Retina (tissue), 1 donor: ENCODE data around the gene CRB1.
"Not testable (repeated sequence)": the region's sequence is repeated elsewhere in the genome, so short reads cannot be mapped to it uniquely, and the experiment has no call there.

Source experiments
- DNase-seq: peaks from one replicate; pipeline ENCODE4 v3.0.0-alpha.2; 2016

CRB1 gene

DNA sequence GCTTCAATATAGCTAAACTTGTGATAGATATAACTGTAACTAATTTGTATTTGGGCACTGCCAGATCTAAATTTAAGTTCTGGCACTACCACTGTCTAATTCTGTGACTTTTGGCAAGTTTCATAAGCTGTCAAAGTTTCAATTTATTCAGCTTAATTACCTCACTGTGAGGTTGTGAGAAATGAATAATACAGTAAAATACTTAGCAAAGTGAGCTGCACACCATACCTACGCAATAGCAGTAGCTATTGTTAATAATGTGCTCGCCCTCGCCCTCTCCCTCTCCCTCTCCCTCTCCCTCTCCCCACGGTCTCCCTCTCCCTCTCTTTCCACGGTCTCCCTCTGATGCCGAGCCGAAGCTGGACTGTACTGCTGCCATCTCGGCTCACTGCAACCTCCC, 136.7 kb downstream of the CRB1 start:
- not testable (repeated sequence) for DNase-seq

GRCh38 chr1:197405614-197406013, 137.6 kb downstream of the CRB1 start:
- DNase-seq = not testable (repeated sequence)

DNA sequence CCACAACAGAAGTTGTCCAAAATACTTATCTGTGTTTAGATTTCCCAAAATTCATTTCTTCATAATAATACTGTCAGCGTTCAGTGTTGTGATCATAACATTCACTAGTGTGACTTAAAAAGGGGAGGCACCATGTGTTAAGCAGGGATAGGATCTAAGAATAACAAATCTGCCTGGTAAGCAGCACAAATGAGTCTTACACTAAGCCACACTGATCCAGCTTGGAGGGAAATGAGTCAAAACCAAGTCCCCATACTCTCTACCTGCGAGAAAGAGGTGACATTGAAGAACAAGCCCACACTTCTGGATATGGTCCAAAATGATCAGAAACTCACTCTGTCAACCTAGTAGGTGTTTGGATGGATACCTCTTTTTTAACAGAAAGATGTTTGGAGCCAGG, 145.5 kb downstream of the CRB1 start:
- DNase-seq = no peak

GRCh38 chr1:197415221-197415620, 147.2 kb downstream of the CRB1 start:
- no peak for DNase-seq

- no peak for DNase-seq
Observed at GRCh38 chr1:197418693-197419092, 150.6 kb downstream of the CRB1 start.

DNA sequence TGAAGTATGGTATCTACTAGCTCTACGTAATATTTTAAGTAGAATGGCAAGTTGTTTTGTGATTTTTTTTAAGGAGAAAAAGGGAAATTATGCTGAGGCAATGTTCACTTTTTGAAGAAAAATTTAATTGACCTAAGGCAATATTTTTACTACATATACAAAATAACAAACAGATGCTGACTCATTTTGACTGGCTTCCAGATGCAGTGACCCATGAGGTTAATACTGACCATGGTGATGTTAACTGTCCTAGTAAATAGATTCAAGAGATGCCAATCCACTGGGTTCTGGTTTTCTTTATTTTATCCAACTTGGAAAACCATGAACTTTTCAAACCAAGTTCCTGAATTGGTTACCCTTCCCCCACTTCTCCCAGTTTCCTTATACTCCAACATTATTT, 154.9 kb downstream of the CRB1 start:
- DNase-seq = no peak

- no peak for DNase-seq
Observed at GRCh38 chr1:197424380-197424779, 156.3 kb downstream of the CRB1 start.

DNA sequence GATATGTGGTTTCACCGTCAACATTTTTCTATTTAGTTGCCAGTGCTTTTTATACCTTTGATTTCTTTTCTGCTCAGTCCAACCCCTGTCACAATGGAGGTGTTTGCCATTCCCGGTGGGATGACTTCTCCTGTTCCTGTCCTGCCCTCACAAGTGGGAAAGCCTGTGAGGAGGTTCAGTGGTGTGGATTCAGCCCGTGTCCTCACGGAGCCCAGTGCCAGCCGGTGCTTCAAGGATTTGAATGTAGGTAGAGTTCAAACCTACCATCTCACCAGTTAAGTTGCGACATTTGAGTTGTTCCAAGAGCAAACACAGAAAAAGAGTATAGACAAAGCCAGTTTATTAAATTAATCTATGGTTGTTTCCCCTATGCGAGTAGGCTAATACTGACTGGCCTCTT, 161.3 kb downstream of the CRB1 start:
- no peak for DNase-seq

DNA sequence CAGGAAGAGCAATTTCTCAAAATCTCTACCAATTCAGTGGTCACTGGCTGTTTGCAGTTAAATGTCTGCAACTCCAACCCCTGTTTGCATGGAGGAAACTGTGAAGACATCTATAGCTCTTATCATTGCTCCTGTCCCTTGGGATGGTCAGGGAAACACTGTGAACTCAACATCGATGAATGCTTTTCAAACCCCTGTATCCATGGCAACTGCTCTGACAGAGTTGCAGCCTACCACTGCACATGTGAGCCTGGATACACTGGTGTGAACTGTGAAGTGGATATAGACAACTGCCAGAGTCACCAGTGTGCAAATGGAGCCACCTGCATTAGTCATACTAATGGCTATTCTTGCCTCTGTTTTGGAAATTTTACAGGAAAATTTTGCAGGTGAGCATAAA, 167.2 kb downstream of the CRB1 start:
- DNase-seq = peak; percentile 32

- no peak for DNase-seq
Observed at GRCh38 chr1:197437601-197438000, 169.5 kb downstream of the CRB1 start.

DNA sequence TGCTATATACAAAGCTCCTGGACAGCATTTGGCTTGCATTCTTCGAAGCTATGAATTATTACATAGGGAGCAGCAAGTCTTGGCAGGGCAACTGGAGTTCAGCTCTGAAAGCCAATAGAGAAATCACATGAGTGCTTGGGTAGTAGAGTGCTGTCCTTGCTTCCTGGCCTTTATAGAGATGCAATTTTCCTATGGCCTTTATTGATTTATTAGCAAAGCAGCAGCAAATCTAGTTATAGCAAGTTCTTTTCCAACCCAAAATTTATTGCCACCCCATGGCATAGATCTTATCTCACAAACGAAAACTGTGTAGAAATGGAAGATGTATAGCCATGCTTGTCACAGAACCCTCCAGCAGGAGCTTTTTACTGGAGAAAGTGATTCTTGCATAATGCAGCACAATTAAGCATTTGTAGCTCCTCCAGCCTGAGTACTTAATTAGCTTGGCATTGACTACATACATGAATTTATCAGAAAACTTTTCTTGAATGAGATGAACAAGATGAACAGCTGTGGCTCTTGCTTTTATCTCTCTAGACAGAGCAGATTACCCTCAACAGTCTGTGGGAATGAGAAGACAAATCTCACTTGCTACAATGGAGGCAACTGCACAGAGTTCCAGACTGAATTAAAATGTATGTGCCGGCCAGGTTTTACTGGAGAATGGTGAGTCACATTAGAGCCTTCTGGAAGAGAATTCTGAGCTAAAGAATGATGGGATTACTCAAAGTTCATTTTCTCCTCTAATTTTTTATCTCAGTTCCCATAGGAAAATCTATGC, 170.1 kb downstream of the CRB1 start:
- DNase-seq = no peak

- DNase-seq = no peak
Observed at GRCh38 chr1:197439708-197440280, 171.7 kb downstream of the CRB1 start.

DNA sequence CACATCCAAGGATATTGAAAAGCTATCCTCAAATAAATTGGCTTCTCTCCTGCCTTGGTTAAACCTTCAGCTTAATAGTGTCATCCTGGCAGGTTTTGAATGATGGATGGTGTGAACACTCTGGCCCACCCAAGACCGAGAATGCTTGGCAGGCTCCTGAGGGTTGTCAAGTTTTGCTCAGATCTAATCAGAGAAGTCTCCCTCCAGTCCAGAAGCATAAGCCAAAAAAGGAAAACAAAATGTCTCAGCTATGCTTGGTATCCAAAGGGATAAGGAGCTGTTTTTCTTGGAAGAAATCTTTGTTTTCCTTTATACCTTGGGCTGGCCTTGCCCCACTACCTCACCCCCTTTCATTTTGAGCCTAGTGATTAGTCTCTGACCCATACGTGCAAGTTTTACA, 172.7 kb downstream of the CRB1 start:
- no peak for DNase-seq

DNA sequence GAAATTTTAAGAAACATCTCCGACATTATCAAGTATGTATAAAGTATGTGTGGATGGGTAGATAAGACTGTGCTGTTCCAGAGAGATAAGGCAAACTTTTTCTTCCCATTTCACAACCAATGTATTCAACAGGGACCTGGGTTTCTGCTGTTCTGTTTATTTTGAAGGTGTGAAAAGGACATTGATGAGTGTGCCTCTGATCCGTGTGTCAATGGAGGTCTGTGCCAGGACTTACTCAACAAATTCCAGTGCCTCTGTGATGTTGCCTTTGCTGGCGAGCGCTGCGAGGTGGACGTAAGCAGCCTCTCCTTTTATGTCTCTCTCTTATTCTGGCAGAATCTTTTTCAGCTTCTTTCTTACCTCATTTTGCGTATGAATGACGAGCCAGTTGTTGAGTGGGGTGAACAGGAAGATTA, 174.0 kb downstream of the CRB1 start:
- no peak for DNase-seq

DNA sequence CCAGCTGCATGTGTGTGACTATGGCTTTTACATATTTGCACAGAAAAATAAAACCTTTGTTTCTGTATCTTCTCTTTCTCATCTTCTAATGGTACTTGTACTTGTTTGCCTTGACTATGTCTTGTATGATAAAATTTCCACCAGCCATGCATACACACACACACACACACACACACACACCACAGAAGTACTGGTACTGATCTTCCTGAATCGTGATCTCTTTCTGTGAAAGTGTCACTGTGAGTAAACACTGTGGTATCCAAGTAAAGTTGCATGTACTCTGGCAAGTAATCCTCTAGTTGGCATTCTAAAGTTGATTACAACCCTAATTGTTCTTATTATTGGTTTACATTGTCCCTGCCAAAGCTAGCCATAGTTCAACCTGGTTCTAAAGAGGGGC, 176.7 kb downstream of the CRB1 start:
- no peak for DNase-seq

DNA sequence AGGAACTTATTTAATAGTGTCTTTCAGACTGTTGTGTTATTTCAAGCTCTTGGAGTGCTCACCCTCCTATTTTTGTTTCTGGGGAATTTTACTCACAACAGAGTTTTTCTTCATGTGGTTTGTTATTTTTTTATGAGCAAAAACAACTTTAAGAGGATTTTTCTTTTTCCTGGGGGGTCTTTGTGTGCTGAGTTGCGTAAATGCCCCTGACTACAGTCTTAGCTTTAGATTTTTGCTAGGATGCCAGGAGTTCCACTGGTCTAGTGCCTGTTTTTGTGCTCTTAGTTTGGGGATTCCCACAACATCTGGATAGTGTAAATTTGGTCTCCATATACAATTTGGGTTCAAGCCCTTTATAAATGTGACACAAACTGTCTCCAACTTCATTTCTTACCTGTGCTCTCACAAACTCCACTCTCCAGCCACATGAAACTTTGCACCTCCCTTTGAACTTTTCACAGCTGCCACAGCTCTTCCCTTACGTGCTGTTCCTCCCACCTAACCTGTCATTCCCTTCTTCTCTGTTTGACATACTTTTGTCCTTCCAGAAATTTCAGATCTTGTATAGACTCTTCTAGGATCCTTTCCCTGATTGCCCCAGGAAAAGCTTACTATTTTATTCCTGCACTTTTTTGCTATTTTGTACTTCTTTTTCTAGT, 180.2 kb downstream of the CRB1 start:
- no peak for DNase-seq

DNA sequence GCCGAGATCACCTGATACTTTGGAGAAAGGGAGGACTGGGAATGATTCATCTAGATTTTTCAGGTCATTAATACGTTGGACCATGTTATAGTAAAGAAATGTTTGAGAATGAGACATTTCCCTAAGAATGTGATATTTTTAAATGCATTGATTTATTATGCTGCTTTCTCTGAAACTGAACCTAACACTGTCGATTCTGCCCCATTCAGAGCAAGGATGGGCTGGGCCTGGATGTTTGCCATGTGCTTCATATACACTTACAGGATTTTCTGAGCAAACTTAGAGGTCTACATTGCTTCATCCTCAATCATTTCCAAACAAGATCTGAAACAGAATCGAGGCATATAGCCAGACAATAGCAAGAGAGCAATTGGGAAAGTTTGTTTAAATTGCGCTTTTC, 183.3 kb downstream of the CRB1 start:
- no peak for DNase-seq

- DNase-seq = no peak
Observed at GRCh38 chr1:197453376-197454058, 185.5 kb downstream of the CRB1 start.

DNA sequence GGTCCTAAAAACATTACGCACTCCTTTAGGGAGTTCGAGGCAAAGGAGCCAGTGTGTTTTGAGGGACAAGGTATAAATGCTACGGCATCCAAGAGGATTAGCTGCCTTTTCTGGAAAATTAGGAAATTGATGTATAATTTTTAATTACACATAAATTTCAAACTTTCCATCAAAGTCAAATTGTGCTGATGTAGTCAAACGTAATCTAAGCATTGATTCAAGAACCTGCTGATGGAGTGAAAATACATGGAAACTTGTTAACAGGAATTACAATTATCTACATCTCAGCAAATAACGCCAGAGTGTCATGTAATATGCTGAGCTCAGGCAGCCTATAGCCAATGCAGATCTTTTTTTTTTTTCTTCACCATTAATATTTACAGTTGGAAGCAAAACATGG, 194.5 kb downstream of the CRB1 start:
- DNase-seq = no peak

DNA sequence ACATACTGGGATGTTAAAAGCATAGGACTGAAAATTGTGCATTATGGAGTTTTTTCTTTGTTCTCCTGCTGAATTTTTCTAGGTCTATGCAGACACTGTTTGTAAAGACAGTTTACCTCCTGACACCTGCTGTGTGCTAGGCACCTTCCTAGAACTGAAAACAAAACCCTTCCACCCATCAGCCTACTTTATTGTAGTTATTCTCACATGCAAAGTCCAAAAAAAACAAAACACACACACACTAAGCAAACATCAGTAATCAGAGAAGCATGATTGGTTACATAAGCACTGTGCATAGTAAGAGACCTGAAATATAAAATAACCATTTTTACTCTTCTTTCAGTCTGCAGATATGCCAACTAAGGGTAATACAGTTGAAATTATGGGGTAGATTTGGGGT, 195.1 kb downstream of the CRB1 start:
- no peak for DNase-seq

DNA sequence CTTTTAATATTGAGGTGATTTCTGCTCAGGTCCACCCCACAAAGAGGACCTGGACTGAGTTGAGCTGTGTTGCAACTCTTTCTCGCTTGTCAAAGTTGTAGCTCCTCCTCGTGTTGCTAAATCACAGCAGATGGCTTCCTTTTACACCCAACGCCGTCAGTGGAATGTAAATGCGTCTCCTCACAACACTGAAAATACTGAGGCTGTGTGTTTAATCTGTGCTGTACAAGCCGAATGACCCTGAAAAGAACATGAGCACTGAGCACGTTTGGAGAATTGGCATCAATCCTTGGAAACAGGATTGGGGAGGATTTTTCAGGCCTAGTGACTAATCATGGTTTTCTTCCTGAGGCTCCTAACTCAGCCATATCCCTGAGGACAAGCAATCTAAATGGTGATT, 196.0 kb downstream of the CRB1 start:
- peak; percentile 23 for DNase-seq

DNA sequence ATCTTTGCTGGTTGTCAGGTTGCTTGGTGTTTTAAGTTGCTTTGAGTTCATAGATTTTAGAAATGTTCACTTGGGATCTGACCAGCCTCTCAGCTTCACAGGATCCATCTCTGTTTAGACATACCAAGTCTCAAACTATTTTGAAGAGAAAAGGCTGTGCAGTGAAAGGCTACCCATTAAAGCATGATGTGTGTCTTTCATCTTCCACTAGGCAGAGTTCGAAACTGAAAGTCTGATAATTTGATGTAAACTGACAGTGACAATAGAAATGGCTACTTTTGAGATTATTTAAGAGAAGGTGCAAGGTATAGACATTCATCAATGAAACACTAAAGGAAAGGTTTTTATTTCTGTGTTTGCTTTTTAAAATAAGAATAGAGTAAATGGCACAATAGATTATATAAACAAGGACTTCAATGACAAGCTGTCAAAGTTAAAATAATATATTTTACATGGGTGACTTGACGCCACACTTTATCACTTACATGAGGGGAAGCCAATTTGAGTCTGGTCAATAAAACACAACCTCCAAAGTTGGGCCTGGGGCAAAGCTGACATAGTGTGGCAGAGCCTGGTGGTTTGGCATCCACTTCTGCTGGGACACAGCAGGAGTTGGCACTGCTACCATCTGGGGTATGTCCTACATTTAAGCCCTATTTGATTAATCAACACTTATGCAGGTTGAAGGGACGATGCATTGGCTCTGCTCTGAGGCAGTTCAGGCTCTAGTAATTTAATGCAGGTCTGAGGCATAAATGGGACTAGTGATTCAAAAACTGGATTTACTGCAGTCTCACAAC, 197.7 kb downstream of the CRB1 start:
- DNase-seq = no peak

- DNase-seq = no peak
Observed at GRCh38 chr1:197466813-197467212, 198.8 kb downstream of the CRB1 start.
